Prostate gland (tissue), 2 donors: ENCODE data around the gene FARP2.
"Not testable (repeated sequence)": the region's sequence is repeated elsewhere in the genome, so short reads cannot be mapped to it uniquely, and the experiment has no call there.

ENCODE experiments used
- POLR2A ChIP-seq: fragments of 450-650 bp; IDR thresholded peaks from one replicate; pipeline ENCODE4 v1.6.1; 2016; ENCODE audit warnings: antibody characterized with exemption, mild to moderate bottlenecking
- POLR2AphosphoS5 ChIP-seq: sonication (generic); formaldehyde crosslinking; IDR thresholded peaks from one replicate; pipeline ENCODE4 v1.6.1; 2017; ENCODE audit warnings: antibody characterized with exemption
- TF ChIP-seq, protein P1 (sequence below), 4 experiments: fragments of 200-600 bp in 2 of 4; fragments of 450-650 bp in 2 of 4; sonication (generic) in 2 of 4; IDR thresholded peaks; 1 replicate in 3 of 4; 2 replicates in 1 of 4; pipeline ENCODE4 v1.5.1; 2016 to 2019; ENCODE audit warnings: antibody characterized with exemption in 4 of 4, mild to moderate bottlenecking in 2 of 4, moderate library complexity in 2 of 4

- TF ChIP-seq, protein P1, sequence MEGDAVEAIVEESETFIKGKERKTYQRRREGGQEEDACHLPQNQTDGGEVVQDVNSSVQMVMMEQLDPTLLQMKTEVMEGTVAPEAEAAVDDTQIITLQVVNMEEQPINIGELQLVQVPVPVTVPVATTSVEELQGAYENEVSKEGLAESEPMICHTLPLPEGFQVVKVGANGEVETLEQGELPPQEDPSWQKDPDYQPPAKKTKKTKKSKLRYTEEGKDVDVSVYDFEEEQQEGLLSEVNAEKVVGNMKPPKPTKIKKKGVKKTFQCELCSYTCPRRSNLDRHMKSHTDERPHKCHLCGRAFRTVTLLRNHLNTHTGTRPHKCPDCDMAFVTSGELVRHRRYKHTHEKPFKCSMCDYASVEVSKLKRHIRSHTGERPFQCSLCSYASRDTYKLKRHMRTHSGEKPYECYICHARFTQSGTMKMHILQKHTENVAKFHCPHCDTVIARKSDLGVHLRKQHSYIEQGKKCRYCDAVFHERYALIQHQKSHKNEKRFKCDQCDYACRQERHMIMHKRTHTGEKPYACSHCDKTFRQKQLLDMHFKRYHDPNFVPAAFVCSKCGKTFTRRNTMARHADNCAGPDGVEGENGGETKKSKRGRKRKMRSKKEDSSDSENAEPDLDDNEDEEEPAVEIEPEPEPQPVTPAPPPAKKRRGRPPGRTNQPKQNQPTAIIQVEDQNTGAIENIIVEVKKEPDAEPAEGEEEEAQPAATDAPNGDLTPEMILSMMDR (IDR thresholded peaks at IDR 0.05), result not testable (repeated sequence)
- TF ChIP-seq POLR2AphosphoS5, POLR2A: not testable (repeated sequence)
These were observed 94.0 kb downstream of the FARP2 start for GRCh38 chr2:241450092-241450491.
